ENCODE data around the gene PAX1.

The PAX1 gene

GRCh38 chr20:21707267-21707666, 1.8 kb downstream of the PAX1 start:
- Mint-ChIP-seq H3K36me3 (ENCODE audit: insufficient read depth) (peaks cover 2% of the 10 kb centered on the region), H3K9me3 (no peaks in the 10 kb centered on the region), H3K27ac (ENCODE audit: low read depth) (no peak overlapping the region), H3K27me3 (peaks cover 74% of the 10 kb centered on the region), H3K4me3 (no peak overlapping the region), H3K4me1 (no peaks in the 10 kb centered on the region)
- DNase-seq (ENCODE audit: low spot score in 2 of 2) (no peak), ATAC-seq (replicated peaks; ENCODE audit: extremely low read depth, poor library complexity, severe bottlenecking) (no peak)

- Mint-ChIP-seq H3K9me3 (no peaks in the 10 kb centered on the region), H3K36me3 (ENCODE audit: insufficient read depth) (peaks cover 2% of the 10 kb centered on the region), H3K4me1 (no peaks in the 10 kb centered on the region), H3K4me3 (no peak overlapping the region), H3K27me3 (peaks cover 74% of the 10 kb centered on the region), H3K27ac (ENCODE audit: low read depth) (no peak overlapping the region)
- DNase-seq (ENCODE audit: low spot score in 2 of 2) (no peak), ATAC-seq (replicated peaks; ENCODE audit: extremely low read depth, poor library complexity, severe bottlenecking) (no peak)
These were observed 2.7 kb downstream of the PAX1 start for GRCh38 chr20:21707999-21708737.

GRCh38 chr20:21708738-21709534, 3.5 kb downstream of the PAX1 start:
- Mint-ChIP-seq H3K27ac (ENCODE audit: low read depth) (no peak overlapping the region), H3K36me3 (ENCODE audit: insufficient read depth) (peaks cover 2% of the 10 kb centered on the region), H3K4me1 (no peaks in the 10 kb centered on the region), H3K4me3 (no peak overlapping the region), H3K9me3 (no peaks in the 10 kb centered on the region), H3K27me3 (peaks cover 74% of the 10 kb centered on the region)
- DNase-seq (ENCODE audit: low spot score in 2 of 2) (no peak), ATAC-seq (replicated peaks; ENCODE audit: extremely low read depth, poor library complexity, severe bottlenecking) (no peak)

- H3K27me3 Mint-ChIP-seq = peaks cover 74% of the 10 kb centered on the region
- H3K4me1 Mint-ChIP-seq = no peaks in the 10 kb centered on the region
- no peak for ATAC-seq (replicated peaks; ENCODE audit: extremely low read depth, poor library complexity, severe bottlenecking)
- H3K27ac Mint-ChIP-seq (ENCODE audit: low read depth) = no peak overlapping the region
- H3K36me3 Mint-ChIP-seq (ENCODE audit: insufficient read depth) = peaks cover 2% of the 10 kb centered on the region
- DNase-seq (ENCODE audit: low spot score in 2 of 2) = no peak
- H3K4me3 Mint-ChIP-seq = no peak overlapping the region
- H3K9me3 Mint-ChIP-seq = no peaks in the 10 kb centered on the region
These were observed 4.1 kb downstream of the PAX1 start for GRCh38 chr20:21709535-21709904.

GRCh38 chr20:21710341-21710740, 4.9 kb downstream of the PAX1 start:
- no peaks in the 10 kb centered on the region for H3K4me1 Mint-ChIP-seq

GRCh38 chr20:21710863-21711431, 5.5 kb downstream of the PAX1 start:
- no peak overlapping the region for H3K4me3 Mint-ChIP-seq
- H3K36me3 Mint-ChIP-seq (ENCODE audit: insufficient read depth) = no peaks in the 10 kb centered on the region
- no peaks in the 10 kb centered on the region for H3K9me3 Mint-ChIP-seq
- no peak overlapping the region for H3K27ac Mint-ChIP-seq (ENCODE audit: low read depth)
- DNase-seq (ENCODE audit: low spot score in 2 of 2) (no peak), ATAC-seq (replicated peaks; ENCODE audit: extremely low read depth, poor library complexity, severe bottlenecking) (no peak)
- H3K4me1 Mint-ChIP-seq = no peaks in the 10 kb centered on the region
- H3K27me3 Mint-ChIP-seq = peaks cover 79% of the 10 kb centered on the region

More at GRCh38 chr20:21710341-21710740, 4.9 kb downstream of the PAX1 start:
- Mint-ChIP-seq H3K27ac (ENCODE audit: low read depth) (no peak overlapping the region), H3K4me3 (no peak overlapping the region), H3K9me3 (no peaks in the 10 kb centered on the region), H3K27me3 (peaks cover 74% of the 10 kb centered on the region), H3K36me3 (ENCODE audit: insufficient read depth) (no peaks in the 10 kb centered on the region)
- no peak for ATAC-seq (replicated peaks; ENCODE audit: extremely low read depth, poor library complexity, severe bottlenecking)
- DNase-seq (ENCODE audit: low spot score in 2 of 2) = no peak

- no peaks in the 10 kb centered on the region for H3K36me3 Mint-ChIP-seq (ENCODE audit: insufficient read depth)
- H3K9me3 Mint-ChIP-seq = no peaks in the 10 kb centered on the region
- ATAC-seq (replicated peaks; ENCODE audit: extremely low read depth, poor library complexity, severe bottlenecking) (no peak), DNase-seq (ENCODE audit: low spot score in 2 of 2) (no peak)
- peaks cover 88% of the 10 kb centered on the region for H3K27me3 Mint-ChIP-seq
- H3K4me1 Mint-ChIP-seq = no peaks in the 10 kb centered on the region
- H3K4me3 Mint-ChIP-seq = no peak overlapping the region
- no peak overlapping the region for H3K27ac Mint-ChIP-seq (ENCODE audit: low read depth)
These were observed 7.1 kb downstream of the PAX1 start for GRCh38 chr20:21712443-21713059.

- H3K4me3 Mint-ChIP-seq = no peak overlapping the region
- no peaks in the 10 kb centered on the region for H3K4me1 Mint-ChIP-seq
- H3K36me3 Mint-ChIP-seq (ENCODE audit: insufficient read depth) = no peaks in the 10 kb centered on the region
- ATAC-seq (replicated peaks; ENCODE audit: extremely low read depth, poor library complexity, severe bottlenecking) = no peak
- H3K27ac Mint-ChIP-seq (ENCODE audit: low read depth) = no peak overlapping the region
- H3K27me3 Mint-ChIP-seq = peaks cover 87% of the 10 kb centered on the region
- no peaks in the 10 kb centered on the region for H3K9me3 Mint-ChIP-seq
- DNase-seq (ENCODE audit: low spot score in 2 of 2) = no peak
These were observed 8.0 kb downstream of the PAX1 start for GRCh38 chr20:21713470-21713869.

- H3K9me3 Mint-ChIP-seq = no peaks in the 10 kb centered on the region
- ATAC-seq (replicated peaks; ENCODE audit: extremely low read depth, poor library complexity, severe bottlenecking) (no peak), DNase-seq (ENCODE audit: low spot score in 2 of 2) (no peak)
- H3K36me3 Mint-ChIP-seq (ENCODE audit: insufficient read depth) = no peaks in the 10 kb centered on the region
- peaks cover 83% of the 10 kb centered on the region for H3K27me3 Mint-ChIP-seq
- H3K27ac Mint-ChIP-seq (ENCODE audit: low read depth) = no peak overlapping the region
- H3K4me3 Mint-ChIP-seq = no peak overlapping the region
- no peaks in the 10 kb centered on the region for H3K4me1 Mint-ChIP-seq
These were observed 8.4 kb downstream of the PAX1 start for GRCh38 chr20:21713901-21714296.

- ATAC-seq (replicated peaks; ENCODE audit: extremely low read depth, poor library complexity, severe bottlenecking) = no peak
- H3K4me3 Mint-ChIP-seq = no peak overlapping the region
- no peaks in the 10 kb centered on the region for H3K4me1 Mint-ChIP-seq
- no peak overlapping the region for H3K27ac Mint-ChIP-seq (ENCODE audit: low read depth)
- no peaks in the 10 kb centered on the region for H3K36me3 Mint-ChIP-seq (ENCODE audit: insufficient read depth)
- DNase-seq (ENCODE audit: low spot score in 2 of 2) = no peak
- peaks cover 78% of the 10 kb centered on the region for H3K27me3 Mint-ChIP-seq
- H3K9me3 Mint-ChIP-seq = no peaks in the 10 kb centered on the region
These were observed 9.1 kb downstream of the PAX1 start for GRCh38 chr20:21714297-21715192.

- DNase-seq (ENCODE audit: low spot score in 2 of 2) = no peak
- no peak for ATAC-seq (replicated peaks; ENCODE audit: extremely low read depth, poor library complexity, severe bottlenecking)
- Mint-ChIP-seq H3K4me1 (no peaks in the 10 kb centered on the region), H3K9me3 (no peaks in the 10 kb centered on the region), H3K27me3 (peaks cover 71% of the 10 kb centered on the region), H3K4me3 (no peak overlapping the region), H3K27ac (ENCODE audit: low read depth) (no peak overlapping the region), H3K36me3 (ENCODE audit: insufficient read depth) (no peaks in the 10 kb centered on the region)
These were observed 9.9 kb downstream of the PAX1 start for GRCh38 chr20:21715193-21715881.

Measured in central memory CD8-positive, alpha-beta T cell (primary cell).